GM12892 (cell line): ENCODE measurements around the gene CGA.

Experiments
- POLR2A ChIP-seq: IDR thresholded peaks from 2 replicates; pipeline ENCODE4 v1.6.1; 2011; ENCODE audit warnings: low read depth, low read length, control low read depth
- POLR2AphosphoS5 ChIP-seq: IDR thresholded peaks from 2 replicates; pipeline ENCODE4 v1.6.1; 2011; ENCODE audit warnings: low read depth, low read length, control low read depth
- TAF1 ChIP-seq: IDR thresholded peaks from 2 replicates; pipeline ENCODE4 v1.6.1; 2011; ENCODE audit warnings: low read depth, mild to moderate bottlenecking, control low read depth, low read length, borderline replicate concordance

DNA sequence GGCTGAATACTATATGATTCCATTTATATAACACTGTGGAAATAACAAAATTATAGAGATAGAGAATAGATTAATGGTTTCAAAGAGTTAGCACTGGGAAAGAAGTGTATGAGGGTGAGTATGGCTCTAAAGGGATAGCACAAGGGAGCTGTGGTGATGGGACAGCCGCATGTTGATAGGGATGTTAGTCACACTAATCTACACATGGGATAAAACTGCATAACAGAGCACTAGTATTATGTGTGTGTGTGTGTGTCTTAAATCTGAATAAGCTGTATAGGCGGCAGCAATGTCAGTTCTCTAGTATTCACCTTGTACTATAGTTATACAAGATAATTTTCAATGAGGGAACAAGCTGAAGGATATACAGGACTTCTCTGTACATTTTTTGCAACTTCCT lies 5.8 kb downstream of the CGA start:
- TF ChIP-seq POLR2A (no peak), POLR2AphosphoS5 (no peak), TAF1 (no peak)
